Measurements from ENCODE around the gene HERPUD1.

The HERPUD1 gene

DNA sequence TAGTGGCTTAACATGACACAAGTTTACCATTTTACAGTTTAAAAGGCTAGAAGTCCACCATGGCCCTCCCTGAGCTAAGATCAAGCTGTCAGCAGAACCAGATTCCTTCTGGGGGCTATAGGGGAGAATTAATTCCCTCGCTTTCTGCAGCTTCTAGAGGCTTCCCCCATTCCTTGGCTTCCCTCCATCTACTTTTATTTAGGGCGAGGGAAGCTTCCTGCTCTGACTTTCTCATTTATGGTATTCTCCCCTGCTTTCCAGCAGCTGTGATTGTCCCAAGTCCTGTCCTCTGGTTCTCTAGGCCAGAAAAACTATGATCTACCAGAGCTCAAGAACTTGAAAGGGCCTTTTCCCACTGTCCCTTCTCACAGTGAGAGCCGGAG, 34.1 kb downstream of the HERPUD1 start:
- H3K36me3 ChIP-seq (ENCODE audit: control insufficient read depth, low read length): no peaks in the 10 kb centered on the region
- H3F3A ChIP-seq (ENCODE audit: control insufficient read depth, insufficient read depth): no peaks in the 10 kb centered on the region; the same call in 1 of the 2 replicates
- H3K4me1 ChIP-seq (ENCODE audit: control insufficient read depth, low read length): peaks cover 30% of the 10 kb centered on the region
- H3K27ac ChIP-seq (ENCODE audit: low read depth, low read length): no peak overlapping the region
- TF ChIP-seq, protein P1, sequence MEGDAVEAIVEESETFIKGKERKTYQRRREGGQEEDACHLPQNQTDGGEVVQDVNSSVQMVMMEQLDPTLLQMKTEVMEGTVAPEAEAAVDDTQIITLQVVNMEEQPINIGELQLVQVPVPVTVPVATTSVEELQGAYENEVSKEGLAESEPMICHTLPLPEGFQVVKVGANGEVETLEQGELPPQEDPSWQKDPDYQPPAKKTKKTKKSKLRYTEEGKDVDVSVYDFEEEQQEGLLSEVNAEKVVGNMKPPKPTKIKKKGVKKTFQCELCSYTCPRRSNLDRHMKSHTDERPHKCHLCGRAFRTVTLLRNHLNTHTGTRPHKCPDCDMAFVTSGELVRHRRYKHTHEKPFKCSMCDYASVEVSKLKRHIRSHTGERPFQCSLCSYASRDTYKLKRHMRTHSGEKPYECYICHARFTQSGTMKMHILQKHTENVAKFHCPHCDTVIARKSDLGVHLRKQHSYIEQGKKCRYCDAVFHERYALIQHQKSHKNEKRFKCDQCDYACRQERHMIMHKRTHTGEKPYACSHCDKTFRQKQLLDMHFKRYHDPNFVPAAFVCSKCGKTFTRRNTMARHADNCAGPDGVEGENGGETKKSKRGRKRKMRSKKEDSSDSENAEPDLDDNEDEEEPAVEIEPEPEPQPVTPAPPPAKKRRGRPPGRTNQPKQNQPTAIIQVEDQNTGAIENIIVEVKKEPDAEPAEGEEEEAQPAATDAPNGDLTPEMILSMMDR (IDR thresholded peaks at IDR 0.05; ENCODE audit: low read depth, low read length, poor library complexity, severe bottlenecking): no peak
- no peak for TF ChIP-seq EZH2phosphoT487 (IDR thresholded peaks at IDR 0.05; ENCODE audit: borderline replicate concordance, low read length)
- no peaks in the 10 kb centered on the region for H3K9me2 ChIP-seq (replicated peaks; ENCODE audit: control insufficient read depth, low read length)
- no peak overlapping the region for H3K4me3 ChIP-seq (ENCODE audit: low read length)
- H3K79me2 ChIP-seq (ENCODE audit: control insufficient read depth, low read length): no peaks in the 10 kb centered on the region
- H3K27me3 ChIP-seq (ENCODE audit: control insufficient read depth, low read length): no peaks in the 10 kb centered on the region
- H3K4me2 ChIP-seq (ENCODE audit: low read length): no peak overlapping the region
- H4K20me1 ChIP-seq (ENCODE audit: control insufficient read depth, insufficient read depth, low read depth, low read length): no peaks in the 10 kb centered on the region
- no peaks in the 10 kb centered on the region for H3K9me3 ChIP-seq (ENCODE audit: control insufficient read depth, insufficient read depth, low read length)

DNA sequence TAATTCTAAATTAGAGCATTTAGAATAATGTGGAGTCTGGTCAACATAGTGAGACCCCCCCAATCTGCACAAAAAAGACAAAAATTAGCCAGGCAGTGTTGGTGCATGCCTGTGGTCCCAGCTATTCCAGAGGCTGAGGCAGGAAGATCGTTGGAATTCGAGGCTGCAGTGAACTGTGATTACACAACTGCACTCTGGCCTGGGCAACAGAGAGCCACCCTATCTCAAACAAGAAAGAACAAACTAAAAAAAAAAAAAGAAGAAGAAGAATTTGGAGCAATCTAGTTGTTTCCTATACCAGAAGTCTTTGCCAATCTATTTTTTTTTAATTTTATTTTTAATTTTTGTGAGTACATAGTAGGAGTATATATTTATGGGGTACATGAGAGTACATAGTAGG, 35.8 kb downstream of the HERPUD1 start:
- H3K27ac ChIP-seq (ENCODE audit: low read depth, low read length): no peak overlapping the region
- TF ChIP-seq, protein P1 (IDR thresholded peaks at IDR 0.05; ENCODE audit: low read depth, low read length, poor library complexity, severe bottlenecking): no peak
- TF ChIP-seq EZH2phosphoT487 (IDR thresholded peaks at IDR 0.05; ENCODE audit: borderline replicate concordance, low read length): no peak

DNA sequence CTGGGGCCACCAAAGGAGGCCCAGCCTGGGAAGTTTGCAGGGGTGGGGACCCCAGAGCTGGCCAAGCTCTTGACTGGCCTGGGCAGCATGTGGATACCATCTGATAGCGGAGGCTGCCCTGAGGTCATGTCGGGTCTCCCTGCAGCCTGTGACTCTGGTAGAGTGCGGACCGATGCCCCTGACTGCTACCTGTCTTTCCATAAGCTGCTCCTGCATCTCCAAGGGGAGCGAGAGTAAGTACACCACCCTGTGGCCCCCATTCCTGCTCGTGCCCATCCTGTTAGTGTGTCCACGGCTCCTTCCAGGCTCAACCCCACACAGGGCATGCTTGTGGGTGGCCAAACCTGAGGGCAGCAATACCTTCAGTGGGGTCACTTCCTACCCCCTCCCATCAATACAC, 37.8 kb downstream of the HERPUD1 start:
- H3K4me2 ChIP-seq (ENCODE audit: low read length): no peak overlapping the region
- TF ChIP-seq EZH2phosphoT487 (IDR thresholded peaks at IDR 0.05; ENCODE audit: borderline replicate concordance, low read length): no peak
- TF ChIP-seq, protein P1 (IDR thresholded peaks at IDR 0.05; ENCODE audit: low read depth, low read length, poor library complexity, severe bottlenecking): no peak

More for the DNA sequence above, 35.8 kb downstream of the HERPUD1 start:
- Histone ChIP-seq H3K4me2 (ENCODE audit: low read length) (no peak overlapping the region), H3K4me1 (ENCODE audit: control insufficient read depth, low read length) (peaks cover 46% of the 10 kb centered on the region), H4K20me1 (ENCODE audit: control insufficient read depth, insufficient read depth, low read depth, low read length) (no peaks in the 10 kb centered on the region), H3K36me3 (ENCODE audit: control insufficient read depth, low read length) (no peaks in the 10 kb centered on the region), H3K9me3 (ENCODE audit: control insufficient read depth, insufficient read depth, low read length) (no peaks in the 10 kb centered on the region), H3K4me3 (ENCODE audit: low read length) (no peak overlapping the region), H3K79me2 (ENCODE audit: control insufficient read depth, low read length) (no peaks in the 10 kb centered on the region), H3K27me3 (ENCODE audit: control insufficient read depth, low read length) (no peaks in the 10 kb centered on the region), H3F3A (ENCODE audit: control insufficient read depth, insufficient read depth) (no peaks in the 10 kb centered on the region; the same call in 1 of the 2 replicates), H3K9me2 (replicated peaks; ENCODE audit: control insufficient read depth, low read length) (no peaks in the 10 kb centered on the region)

More for the DNA sequence above, 37.8 kb downstream of the HERPUD1 start:
- Histone ChIP-seq H3K4me3 (ENCODE audit: low read length) (no peak overlapping the region), H3K79me2 (ENCODE audit: control insufficient read depth, low read length) (no peaks in the 10 kb centered on the region), H3K4me1 (ENCODE audit: control insufficient read depth, low read length) (peaks cover 60% of the 10 kb centered on the region), H3K36me3 (ENCODE audit: control insufficient read depth, low read length) (no peaks in the 10 kb centered on the region), H3K9me2 (replicated peaks; ENCODE audit: control insufficient read depth, low read length) (no peaks in the 10 kb centered on the region), H3K27ac (ENCODE audit: low read depth, low read length) (no peak overlapping the region), H4K20me1 (ENCODE audit: control insufficient read depth, insufficient read depth, low read depth, low read length) (no peaks in the 10 kb centered on the region), H3K9me3 (ENCODE audit: control insufficient read depth, insufficient read depth, low read length) (no peaks in the 10 kb centered on the region), H3F3A (ENCODE audit: control insufficient read depth, insufficient read depth) (no peaks in the 10 kb centered on the region; the same call in 1 of the 2 replicates), H3K27me3 (ENCODE audit: control insufficient read depth, low read length) (no peaks in the 10 kb centered on the region)

All from DOHH2 (cell line).